NCI-H1092 (cell line): ENCODE measurements around the gene SLC35B1.
"Not testable (repeated sequence)": the region's sequence is repeated elsewhere in the genome, so short reads cannot be mapped to it uniquely, and the experiment has no call there.

Source experiments
- DNase-seq: peaks from one replicate; lab custom pipeline; 2025; lab: John Stamatoyannopoulos, UW

Gene SLC35B1

DNA sequence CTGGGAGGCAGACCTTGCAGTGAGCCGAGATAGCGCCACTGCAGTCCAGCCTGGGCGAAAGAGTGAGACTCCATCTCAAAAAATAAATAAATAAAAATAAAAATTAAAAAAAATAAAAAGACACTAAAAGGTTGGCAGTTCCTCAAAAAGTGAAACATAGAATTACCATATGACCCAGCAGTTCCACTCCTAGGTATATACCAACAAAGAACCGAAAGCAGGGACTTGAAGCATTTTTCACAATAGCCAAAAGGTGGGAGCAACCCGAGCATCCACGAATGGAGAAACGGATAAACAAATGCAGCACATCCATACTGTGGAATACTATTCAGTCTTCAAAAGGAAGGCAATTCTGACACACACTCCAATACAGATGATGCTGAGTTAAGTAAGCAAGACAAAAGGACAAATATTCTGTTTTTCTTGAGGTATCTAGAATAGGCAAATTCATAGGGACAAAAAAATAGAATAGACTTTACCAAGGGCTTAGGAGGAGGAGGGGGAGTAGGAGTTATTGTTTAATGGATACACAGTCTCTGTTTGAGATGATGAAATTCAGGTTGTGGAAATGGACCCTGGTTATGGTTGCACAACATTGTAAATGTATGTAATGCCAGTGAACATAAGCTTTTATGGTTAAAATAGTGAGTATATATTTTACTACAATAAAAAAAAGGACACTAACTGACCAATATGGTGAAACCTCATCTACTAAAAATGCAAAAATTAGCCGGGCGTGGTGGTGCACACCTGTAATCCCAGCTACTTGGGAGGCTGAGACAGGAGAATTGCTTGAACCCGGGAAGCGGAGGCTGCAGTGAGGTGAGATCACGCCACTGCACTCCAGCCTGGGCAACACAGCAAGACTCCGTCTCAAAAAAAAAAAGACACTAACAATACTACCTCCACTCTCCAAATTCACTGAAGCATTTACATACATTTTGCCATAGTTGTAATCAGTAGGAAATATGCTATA lies 27.0 kb upstream of the SLC35B1 start:
- no peak for DNase-seq

DNA sequence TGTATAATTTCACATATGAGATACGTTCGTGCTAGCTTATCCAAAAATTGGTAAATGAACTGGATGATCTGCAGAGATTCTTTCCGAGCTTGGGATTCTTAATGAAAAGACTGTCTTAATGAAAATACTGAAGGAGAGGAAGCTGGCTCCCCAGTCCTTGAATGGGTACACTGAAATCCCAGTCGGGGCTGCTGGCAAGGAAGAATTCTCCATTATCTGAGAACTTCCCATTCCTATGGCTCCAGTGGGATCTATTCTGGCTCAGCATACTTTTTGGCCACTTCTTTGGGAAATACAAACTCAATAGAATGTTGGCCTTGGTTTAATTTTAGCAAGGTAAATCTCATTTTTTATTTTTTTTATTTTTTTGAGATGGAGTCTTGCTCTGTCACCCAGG lies 23.7 kb upstream of the SLC35B1 start:
- no peak for DNase-seq

DNA sequence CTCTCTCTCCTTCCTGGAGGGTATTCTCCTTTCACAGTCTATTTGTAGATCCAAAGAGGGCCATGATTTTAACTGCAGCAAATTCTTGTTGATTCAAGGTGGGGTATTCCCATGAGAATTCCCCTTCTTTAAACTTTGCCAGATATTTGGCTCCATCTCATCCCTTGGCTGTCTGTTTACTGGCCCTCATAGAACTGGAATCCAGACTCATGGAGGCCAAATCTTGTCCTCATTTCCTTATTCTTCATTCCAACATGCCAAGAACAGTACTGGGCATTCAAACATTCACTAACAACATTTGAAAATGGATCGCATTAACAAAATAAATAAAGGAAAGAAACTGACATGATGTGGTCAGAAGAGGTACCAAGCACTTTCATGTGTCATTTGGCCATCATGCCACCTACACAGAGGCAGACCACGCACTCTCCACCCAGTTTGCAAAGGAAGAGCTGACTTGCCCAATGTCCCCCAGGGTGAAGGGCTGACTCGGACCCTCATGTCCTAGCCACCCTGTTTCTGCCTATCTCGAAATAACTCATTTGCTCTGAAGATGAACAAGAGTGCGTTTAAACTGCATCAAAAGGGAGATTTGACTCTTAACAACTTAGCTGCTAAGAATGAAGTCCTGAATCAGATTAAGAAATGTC lies 23.1 kb upstream of the SLC35B1 start:
- DNase-seq = no peak

DNA sequence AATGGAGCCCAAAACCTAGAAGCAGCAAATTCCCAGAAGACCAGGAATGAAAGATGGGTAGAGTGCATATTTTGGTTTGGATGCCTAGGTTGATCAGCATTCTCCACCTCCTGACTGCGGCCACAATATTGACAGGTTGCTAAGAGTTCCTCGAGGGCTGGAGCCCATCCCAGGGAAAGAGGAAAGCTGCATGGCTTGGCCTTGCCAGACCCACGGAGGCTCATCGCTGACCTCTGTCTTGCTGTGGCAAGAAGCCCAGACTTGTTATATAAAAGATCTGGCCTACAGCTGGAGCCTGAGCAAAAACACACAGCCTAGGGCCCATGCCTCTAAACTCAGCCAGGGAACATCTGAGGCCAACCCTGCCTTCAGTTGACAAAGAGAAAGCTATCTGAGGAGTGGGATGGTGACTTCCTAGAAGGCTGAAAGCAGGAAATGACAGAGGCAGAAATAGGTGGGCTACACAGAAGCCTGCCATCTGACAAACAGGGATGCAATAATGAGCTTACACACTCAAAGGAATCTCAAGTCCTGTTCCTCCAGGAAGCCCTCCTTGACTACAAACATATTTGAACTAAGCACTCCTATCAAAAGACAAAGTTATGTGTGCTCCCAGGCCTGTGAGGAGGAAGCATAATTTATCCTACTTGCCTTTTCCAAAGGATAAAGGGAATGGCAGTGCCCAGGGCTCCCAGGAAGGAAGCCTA lies 22.5 kb upstream of the SLC35B1 start:
- DNase-seq = no peak

DNA sequence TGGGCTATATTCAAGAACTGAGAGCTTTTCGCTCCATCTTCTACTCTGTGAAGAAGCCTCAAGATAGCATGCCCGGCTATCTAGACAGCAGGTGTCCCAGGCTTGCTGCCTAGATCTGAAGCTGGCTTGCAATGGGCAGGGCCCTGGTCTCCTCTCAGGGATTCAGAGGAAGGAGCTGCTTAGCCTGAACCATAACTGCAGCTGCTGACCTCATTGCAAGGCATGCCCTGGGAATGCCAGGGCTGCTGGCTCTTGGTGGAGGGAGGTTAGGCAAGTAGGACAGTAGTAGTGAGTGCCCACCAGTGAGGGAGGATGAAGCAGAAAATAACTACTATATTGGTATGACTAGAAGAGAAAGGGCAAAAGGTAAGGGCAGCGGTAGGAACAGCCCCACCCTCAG lies 21.3 kb upstream of the SLC35B1 start:
- DNase-seq = no peak

DNA sequence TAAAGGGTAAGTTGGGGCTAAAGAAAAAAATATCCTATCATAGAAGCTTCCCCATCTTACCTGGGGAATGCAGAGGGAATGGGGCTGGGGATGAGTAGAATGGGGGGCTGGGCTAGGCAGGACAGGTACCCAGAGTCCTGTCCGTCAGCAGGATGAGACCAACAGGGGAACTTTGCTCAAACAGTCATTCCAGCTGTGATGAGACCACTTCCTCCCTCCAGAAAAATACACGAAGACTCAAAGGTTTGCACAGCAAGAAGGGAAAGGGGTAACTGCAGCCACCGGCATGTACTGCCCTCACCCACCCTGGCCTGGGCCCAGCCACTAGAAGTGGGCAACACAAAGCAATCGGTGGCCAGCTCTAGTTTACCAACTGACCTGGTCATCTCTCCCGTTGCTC lies 20.7 kb upstream of the SLC35B1 start:
- no peak for DNase-seq

DNA sequence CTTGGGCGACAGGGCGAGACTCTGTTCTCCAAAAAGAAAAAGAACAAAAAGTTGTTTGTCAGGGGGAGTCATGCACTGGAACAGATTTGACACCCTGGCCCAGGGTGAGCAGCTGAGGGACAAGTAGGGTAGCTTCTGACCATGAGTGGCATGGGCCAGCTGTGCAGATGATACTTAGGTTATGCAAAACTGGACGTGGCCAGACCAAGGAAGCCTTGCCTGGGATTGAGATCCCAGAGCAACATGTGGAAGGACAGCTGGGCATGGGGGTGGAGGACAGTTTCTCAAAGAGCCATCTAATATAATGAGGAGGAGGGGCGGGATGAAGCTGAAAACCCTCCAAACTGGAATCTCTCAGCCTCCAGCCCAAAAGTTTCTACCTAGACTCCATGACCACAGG lies 19.6 kb upstream of the SLC35B1 start:
- DNase-seq = no peak

DNA sequence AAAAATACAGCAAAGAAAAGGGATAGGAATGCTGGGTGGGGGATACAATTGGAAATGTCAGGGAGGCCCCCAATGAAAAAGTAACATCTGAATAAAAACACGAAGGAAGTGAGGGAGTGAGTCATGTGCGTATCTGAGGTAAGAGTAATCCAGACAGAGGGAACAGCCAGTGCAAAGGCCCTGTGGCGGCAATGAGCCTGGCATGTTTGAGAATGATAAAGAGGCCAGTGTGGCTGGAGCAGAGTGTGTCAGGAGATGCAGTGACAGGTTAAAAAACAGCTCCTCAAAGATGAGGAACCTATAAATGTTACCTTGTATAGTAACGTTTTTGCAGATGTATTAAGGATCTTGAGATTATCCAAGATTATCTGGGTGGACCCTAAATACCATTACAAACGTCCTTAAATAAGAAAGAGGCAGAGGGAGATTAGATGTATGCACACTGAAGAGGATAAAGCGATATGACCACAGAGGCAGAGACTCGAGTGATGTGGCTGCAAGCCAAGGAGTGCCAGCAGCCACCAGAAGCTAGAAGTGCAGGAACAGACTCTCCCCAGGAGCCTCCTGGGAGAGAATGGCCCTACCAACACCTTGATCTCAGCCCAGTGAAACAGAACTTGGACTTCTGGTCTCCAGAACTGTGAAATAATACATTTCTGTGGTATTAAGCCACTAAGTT lies 17.8 kb upstream of the SLC35B1 start:
- DNase-seq = no peak

DNA sequence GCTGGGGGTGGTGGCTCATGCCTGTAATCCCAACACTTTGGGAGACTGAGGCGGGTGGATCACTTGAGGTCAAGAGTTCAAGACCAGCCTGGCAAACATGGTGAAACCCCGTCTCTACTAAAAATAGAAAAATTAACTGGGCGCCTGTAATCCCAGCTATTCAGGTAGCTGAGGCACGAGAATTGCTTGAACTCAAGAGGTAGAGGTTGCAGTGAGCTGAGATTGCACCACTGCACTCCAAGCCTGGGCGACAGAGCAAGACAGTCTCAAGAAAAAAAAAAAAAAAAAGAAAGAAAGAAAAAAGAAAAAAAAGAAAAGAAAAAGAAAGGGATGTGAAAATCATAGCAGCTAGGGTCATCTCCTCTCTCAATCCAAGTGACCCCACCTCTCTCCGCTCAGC lies 16.8 kb upstream of the SLC35B1 start:
- not testable (repeated sequence) for DNase-seq

DNA sequence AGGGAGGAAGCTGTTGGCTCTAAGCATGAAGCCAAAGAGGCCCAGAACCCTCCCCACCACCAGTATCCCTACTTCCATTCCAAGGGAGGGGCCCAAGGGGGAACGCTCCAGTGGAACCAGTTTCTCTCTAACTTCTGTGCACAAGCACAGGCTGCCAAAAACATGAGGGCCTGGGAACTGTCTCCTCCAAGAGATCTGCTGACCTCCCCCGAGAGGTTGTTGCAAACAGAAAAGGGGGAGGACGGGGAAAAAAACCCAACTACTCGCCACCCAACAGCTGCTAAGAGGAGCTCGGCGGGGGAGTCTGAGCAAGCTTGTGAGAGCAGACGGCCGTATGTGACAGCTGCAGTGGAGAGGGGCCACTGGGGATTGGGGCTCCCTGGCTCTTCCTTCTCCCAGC lies 15.7 kb upstream of the SLC35B1 start:
- no peak for DNase-seq

DNA sequence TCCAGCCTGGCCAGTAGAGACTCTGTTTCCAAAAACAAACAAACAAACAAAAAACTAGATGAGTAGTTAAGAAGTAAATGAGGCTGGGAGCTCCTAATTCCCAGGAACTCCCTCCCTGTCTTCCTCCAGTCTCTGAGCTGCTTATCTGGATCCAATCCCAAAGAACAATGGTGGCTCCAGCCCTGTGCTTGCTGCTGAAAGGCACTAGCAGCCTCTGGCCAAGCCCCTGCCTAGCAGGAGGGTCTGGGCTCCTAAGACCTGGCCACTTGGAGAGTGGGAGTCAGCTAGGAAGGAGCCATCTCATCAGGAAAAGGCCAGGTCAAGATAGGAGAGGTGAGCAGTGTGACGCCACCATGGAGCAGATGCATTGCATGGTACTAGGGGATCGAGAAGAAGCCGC lies 14.3 kb upstream of the SLC35B1 start:
- no peak for DNase-seq

DNA sequence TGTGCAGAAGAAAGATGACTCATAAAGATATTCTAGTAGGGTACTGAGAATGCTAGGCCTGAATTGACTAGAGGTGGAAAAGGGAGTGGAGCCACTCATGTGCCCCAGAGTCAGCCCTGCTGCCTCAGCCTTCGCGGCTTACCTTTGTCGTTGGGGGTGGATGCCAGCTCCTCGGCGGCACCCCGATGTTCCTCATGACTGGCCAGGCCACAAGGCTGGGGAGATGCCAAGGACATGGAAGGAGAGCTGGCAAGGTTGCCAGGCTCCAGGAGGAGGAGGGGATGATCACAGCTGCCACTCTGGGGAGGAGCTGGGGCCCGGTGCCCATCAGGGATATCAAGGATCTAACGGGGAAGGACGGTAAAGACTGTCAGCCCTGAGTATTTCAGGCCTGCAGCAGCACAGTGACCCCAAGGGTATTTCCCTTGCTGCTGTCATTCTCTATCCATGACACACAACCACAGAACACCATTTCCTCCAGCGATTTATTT lies 9.7 kb upstream of the SLC35B1 start:
- DNase-seq = no peak

DNA sequence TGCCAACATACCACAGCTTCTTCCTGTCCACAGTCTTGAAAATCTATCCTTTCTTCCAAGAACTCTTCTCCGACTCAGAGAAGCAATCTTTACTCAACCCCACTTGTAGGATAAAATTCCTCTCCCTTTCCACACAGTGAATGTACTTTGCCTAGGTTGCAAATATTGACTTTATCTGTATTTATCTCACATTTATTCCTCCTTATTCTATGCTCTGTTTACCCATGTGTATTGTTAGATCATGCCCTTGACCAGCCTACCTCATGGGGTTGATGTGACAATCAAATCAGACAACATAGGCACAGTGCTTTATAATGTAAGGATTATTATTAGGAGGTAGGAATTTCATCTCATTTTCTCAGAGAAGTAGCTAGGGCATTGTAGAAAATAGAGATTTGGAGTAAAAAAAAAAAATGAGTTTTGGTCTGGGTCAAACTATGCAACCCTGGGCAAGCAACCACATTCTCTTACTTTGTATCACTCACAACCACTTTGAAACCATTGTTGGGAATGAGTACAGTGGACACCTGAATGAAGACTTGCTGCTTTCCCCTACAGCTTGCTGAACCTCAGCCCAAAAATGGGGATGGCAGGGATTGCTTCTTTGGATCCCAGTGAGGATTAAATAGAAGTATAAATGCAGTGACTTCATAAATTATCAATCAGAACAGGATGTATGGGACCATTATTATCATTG lies 9.1 kb upstream of the SLC35B1 start:
- DNase-seq = no peak

DNA sequence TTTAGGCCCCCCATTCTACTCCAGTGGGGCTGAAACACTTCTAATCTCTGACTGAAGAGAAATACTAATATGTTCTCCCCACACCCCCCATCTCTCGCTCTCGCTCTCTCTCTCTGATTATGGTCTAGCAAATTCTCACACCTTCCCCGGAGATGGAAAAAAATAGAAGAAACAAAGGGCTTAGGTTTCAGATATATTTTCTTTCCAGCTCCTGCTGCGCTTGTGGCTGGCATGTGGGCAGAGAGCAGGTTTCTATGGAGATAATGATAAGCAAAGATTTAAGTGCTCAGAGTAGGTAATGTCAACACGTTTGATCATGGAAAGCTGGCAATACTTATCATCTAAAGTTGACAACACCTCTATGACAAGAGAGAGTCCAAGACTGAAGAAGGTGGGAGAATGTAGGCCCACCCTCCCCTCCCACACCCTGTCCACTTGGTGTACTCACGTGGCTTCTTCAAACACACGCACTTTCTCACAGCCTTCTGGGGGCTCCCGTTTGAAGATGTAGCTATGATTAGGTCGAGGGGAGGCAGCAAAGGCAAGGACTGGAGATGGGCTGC lies 8.0 kb upstream of the SLC35B1 start:
- DNase-seq = no peak

DNA sequence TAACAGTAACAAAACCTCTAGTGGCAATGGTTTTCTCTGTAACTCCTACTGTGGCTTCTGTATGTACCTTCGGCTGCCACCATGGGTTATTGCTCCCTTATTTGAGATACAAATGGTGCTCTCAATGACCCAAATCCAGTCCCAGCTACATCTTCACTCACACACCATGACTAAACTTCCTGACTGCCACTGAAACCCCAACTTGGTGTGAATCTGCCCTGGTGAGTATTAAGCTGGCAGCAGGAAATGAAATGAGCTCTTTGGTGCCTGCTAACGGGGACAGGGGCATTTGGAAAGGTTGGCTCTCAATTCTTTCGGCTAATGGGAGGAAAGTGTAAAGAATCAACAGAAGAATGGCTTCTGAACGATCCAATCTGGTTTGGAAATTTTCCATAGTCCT lies 7.5 kb upstream of the SLC35B1 start:
- DNase-seq = no peak

DNA sequence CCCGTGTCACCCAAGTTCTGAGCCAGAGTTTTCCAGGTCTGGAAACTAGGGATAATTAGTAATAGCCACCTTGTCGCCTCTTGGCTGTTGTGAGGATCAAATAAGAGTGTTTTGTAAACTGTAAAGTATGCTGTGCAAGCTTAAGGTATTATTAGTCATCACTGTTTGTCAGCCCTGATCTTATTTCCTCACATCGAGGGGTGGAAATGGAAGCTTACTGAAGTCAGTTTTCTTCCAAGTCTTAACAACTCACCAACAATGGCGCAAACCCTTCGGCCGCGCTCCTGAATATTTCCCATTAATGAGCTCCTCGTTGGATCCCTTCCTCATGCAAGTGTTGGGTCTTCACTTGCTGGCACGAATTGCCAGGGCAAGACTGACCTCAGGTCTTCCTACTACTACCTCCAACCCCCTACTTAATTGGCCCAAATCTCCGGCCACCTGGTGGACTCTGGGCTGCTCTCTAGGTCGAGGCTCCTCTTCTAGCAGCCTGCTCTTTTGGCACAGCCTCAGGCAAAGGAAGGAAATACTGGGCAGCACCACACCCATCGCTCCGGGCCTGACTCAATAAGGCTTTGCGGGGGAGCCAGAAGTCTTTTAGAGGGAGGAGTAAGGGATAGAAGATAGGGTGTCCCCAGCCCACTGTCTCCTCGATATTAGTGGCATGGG lies 885 bp upstream of the SLC35B1 start:
- no peak for DNase-seq

DNA sequence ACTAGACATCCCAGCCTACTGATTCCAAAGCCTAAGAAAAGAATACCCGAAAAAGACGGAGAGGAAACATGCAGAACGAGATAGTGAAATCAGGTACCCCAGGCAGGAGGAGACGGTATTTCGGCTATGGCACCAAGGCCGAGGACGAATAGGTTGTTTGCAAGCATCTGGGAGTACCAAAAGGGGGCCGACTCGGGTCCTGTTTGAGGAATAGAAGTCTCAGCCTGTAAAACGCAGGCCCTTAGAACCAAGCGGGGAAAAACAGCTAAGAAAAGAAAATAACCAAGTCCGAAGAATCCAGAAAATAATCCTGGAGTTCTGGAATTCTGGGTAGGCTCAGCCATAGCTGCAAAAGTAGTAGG lies 537 bp downstream of the SLC35B1 start:
- no peak for DNase-seq

DNA sequence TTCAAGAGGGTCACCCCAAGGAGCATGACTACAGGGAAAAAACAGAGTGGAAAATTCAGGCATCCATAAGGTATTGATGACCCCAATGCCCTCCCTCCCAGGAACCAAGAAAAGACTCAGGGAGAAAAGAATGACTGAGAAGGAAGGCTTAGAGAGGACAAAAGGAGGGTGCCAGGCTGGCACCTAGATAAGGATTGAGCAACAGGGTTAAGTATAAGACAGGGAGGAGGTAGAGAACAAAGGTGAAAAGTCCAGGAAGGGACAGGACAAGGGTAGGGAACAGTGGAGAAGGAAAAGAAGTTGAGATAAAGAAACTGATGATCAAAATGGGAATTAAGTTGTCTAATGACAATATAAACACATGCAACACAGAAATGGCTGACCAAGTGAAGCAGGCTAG lies 2.5 kb downstream of the SLC35B1 start:
- DNase-seq = no peak

DNA sequence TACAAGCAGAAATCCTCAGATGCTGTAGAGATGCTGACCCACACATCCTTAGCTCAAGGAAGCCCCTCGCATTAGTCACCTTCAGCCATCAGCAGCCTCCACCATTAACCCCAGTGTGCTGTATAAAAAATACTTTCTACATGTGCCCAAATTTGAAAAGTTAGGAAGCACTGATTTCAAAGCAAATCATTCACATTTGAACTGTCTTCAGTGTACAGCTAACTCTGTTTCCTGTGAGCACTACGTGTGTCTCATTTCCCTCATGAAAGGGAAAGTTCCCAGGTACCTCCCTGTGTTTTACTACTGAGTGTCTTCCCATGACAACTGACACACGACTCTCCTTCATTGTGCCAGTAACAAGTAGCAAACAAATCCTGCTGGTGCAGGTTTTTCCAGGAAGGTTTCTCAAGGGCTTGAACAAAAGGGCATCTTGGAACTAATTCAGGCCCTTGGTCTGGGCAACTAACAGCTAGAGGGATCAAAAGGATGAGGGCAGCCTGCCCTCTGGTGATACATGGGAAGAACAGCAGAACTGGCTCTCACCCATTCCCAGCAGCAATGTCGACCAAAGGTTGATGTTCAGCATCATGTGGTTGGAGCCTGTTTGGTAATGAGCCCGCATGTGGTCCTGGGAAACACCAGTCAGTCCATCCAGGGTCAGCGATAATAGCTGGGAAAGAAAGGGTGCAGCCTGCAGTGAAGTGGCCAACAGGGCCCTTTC lies 4.0 kb downstream of the SLC35B1 start:
- no peak for DNase-seq

DNA sequence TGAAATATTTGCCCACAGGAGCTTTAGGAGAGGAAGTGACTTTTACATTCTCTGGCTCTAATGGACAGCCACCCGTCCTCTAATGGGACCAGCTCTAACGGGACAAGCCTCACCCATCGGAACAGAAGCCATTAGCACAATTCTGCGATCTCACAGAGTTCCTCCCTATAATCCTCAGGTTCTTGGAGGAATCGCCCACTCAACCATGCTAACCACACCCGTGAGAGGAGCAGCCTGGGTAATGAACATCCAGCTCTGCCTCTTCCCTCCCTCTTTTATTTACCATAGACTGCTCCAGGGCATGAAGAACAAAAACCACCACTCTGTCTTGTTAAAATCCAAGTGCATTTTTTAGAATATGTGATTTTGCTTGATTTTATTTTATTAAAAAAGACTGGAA lies 6.8 kb downstream of the SLC35B1 start:
- DNase-seq = no peak
